ENCODE data around the gene SULT2B1. TPM values are rescaled to one million over a fixed set of nuclear protein-coding genes. Genes with fewer than 3 reads are reported as not detected.
A peak's percentile ranks its signal among the peaks of the same experiment; 100 is the strongest.

SULT2B1 gene
- total RNA-seq, 1 donor from 2014 or later: 1.6 TPM

DNA sequence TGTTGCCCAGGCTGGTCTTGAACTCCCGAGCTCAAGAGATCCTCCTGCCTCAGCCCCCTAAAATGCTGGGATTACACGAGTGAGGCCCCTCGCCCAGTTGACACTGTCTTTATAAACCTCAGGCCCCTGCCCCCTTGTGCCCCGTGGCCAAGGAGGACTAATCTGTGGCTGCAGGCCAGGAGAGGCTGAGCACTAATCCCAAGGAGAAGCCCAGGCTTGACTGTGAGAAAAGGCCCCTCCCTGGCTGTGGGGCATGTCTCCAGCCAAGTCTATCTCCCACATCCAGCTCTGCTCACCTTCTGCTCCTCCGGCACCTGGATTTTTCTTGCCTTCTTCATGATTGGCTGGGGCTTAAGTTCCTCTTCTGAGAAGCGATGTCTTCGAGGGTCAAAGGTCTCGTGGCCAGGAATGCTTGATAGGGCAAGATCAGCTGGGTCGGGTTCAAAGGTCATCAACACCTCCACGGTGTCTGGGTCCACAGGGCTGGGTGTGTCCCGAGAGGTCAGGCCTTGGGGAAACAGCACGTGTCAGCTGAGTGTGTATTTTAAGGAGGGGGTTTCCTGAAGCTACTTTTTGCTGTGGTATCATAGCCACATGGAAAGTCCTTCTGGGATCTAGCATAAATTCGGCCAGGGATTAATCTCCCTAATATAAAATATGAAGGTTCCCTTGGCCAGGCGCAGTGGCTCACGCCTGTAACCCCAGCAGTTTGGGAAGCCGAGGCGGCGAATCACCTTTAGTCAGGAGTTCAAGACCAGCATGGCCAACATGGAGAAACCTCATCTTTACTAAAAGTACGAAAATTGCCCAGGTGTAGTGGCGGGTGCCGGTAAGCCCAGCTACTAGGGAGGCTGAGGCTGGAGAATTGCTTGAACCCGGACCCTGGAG lies 81.4 kb downstream of the SULT2B1 start:
- Mint-ChIP-seq H3K36me3 (peaks cover 4% of the 10 kb centered on the region), H3K4me3 (peak overlapping the region; percentile 88), H3K27me3 (ENCODE audit: insufficient read depth, low read depth) (peaks cover 8% of the 10 kb centered on the region), H3K4me1 (peaks cover 62% of the 10 kb centered on the region), H3K9me3 (no peaks in the 10 kb centered on the region), H3K27ac (no peak overlapping the region)
- Histone ChIP-seq H2AFZ (replicated peaks) (no peak overlapping the region), H3K27me3 (no peaks in the 10 kb centered on the region), H3K4me1 (peaks cover 24% of the 10 kb centered on the region), H3K79me2 (ENCODE audit: low read depth) (peaks cover 10% of the 10 kb centered on the region), H3F3A (ENCODE audit: low read depth) (peaks cover 69% of the 10 kb centered on the region), H3K4me3 (no peak overlapping the region), H3K27ac (no peak overlapping the region), H3K36me3 (no peaks in the 10 kb centered on the region), H3K9me3 (ENCODE audit: low read depth) (no peaks in the 10 kb centered on the region), H3K9ac (no peak overlapping the region), H3K4me2 (no peak overlapping the region), H4K20me1 (ENCODE audit: low read depth) (peaks cover 35% of the 10 kb centered on the region)
- no peak for TF ChIP-seq EZH2 (IDR thresholded peaks at IDR 0.05)
- no peak for TF ChIP-seq EZH2phosphoT487 (IDR thresholded peaks at IDR 0.05)
- TF ChIP-seq, protein P1, sequence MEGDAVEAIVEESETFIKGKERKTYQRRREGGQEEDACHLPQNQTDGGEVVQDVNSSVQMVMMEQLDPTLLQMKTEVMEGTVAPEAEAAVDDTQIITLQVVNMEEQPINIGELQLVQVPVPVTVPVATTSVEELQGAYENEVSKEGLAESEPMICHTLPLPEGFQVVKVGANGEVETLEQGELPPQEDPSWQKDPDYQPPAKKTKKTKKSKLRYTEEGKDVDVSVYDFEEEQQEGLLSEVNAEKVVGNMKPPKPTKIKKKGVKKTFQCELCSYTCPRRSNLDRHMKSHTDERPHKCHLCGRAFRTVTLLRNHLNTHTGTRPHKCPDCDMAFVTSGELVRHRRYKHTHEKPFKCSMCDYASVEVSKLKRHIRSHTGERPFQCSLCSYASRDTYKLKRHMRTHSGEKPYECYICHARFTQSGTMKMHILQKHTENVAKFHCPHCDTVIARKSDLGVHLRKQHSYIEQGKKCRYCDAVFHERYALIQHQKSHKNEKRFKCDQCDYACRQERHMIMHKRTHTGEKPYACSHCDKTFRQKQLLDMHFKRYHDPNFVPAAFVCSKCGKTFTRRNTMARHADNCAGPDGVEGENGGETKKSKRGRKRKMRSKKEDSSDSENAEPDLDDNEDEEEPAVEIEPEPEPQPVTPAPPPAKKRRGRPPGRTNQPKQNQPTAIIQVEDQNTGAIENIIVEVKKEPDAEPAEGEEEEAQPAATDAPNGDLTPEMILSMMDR (IDR thresholded peaks at IDR 0.05): no peak
- no peak for DNase-seq (ENCODE audit: low spot score)

DNA sequence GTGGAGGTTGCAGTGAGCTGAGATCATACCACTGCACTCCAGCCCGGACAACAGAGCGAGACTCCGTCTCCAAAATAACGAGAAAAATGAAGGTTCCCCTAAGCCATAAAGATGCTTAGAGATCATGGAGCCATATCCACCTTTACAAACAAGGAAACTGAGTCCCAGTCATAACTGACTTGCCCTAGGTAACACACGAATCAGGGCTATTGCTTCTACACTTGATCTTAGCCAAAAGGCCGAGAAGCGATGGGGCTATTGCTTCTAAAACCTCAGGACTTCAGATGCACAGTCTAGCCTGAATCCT lies 82.0 kb downstream of the SULT2B1 start:
- DNase-seq (ENCODE audit: low spot score): no peak
- Mint-ChIP-seq H3K4me1 (peaks cover 68% of the 10 kb centered on the region), H3K27me3 (ENCODE audit: insufficient read depth, low read depth) (peaks cover 8% of the 10 kb centered on the region), H3K36me3 (peaks cover 7% of the 10 kb centered on the region), H3K27ac (no peak overlapping the region), H3K9me3 (no peaks in the 10 kb centered on the region), H3K4me3 (peak overlapping the region; percentile 88)
- Histone ChIP-seq H3K4me3 (peak overlapping the region; percentile 23), H3F3A (ENCODE audit: low read depth) (peaks cover 69% of the 10 kb centered on the region), H3K9ac (no peak overlapping the region), H3K27me3 (no peaks in the 10 kb centered on the region), H3K27ac (no peak overlapping the region), H3K79me2 (ENCODE audit: low read depth) (peaks cover 10% of the 10 kb centered on the region), H3K4me1 (peaks cover 28% of the 10 kb centered on the region), H3K9me3 (ENCODE audit: low read depth) (no peaks in the 10 kb centered on the region), H3K36me3 (no peaks in the 10 kb centered on the region), H3K4me2 (peak overlapping the region; percentile 98), H4K20me1 (ENCODE audit: low read depth) (peaks cover 35% of the 10 kb centered on the region), H2AFZ (replicated peaks) (no peak overlapping the region)
- no peak for TF ChIP-seq EZH2phosphoT487 (IDR thresholded peaks at IDR 0.05)
- TF ChIP-seq, protein P1 (IDR thresholded peaks at IDR 0.05): no peak
- TF ChIP-seq EZH2 (IDR thresholded peaks at IDR 0.05): no peak

DNA sequence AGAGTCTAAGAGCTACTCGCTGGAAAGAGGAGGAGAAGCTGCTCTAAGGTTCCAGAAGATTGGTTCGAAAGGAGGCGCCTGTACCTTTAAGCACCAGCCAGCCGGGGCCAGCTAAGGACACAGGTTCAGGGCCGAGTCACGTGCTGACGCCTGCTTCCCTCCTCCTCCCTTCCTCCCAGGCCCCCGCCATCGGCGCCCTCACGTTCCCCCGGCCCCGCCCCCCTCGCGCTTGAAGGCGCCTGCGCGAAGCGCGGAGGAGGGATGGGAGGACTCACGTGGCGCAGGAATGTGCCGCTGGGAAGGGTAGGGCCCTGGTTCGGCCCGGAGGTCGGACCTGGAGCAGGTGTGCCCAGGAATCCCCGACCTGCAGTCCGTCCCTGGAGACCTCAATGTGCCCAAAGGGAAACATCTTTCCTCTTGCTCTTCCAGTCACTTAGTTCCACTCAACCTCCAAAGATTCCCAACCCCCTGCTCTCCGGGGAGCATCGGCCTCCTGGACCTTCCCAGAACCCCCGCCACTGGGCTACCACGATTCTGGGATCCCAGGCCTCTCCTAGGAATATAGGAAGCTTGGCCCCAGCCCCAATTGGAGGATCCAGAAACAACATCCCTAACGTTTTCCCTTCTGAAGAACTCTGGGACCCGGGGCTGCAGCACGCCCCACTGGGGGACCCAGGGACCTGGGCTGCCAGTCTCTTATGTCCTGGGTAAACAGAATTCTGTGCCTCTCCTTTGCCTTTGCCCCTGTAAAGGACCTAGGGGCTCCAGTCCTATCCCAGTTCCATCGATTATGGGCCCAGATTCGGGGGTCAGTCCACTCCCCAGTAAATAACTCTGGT lies 82.7 kb downstream of the SULT2B1 start:
- Histone ChIP-seq H3F3A (ENCODE audit: low read depth) (peaks cover 68% of the 10 kb centered on the region), H3K36me3 (no peaks in the 10 kb centered on the region), H3K27me3 (no peaks in the 10 kb centered on the region), H3K79me2 (ENCODE audit: low read depth) (peaks cover 10% of the 10 kb centered on the region), H3K27ac (no peak overlapping the region), H2AFZ (replicated peaks) (no peak overlapping the region), H3K9ac (no peak overlapping the region), H3K4me2 (peak overlapping the region; percentile 98), H3K4me3 (peak overlapping the region; percentile 87), H3K9me3 (ENCODE audit: low read depth) (no peaks in the 10 kb centered on the region), H3K4me1 (peaks cover 28% of the 10 kb centered on the region), H4K20me1 (ENCODE audit: low read depth) (peaks cover 31% of the 10 kb centered on the region)
- peaks cover 8% of the 10 kb centered on the region for H3K27me3 Mint-ChIP-seq (ENCODE audit: insufficient read depth, low read depth)
- no peaks in the 10 kb centered on the region for H3K9me3 Mint-ChIP-seq
- H3K4me1 Mint-ChIP-seq: peaks cover 71% of the 10 kb centered on the region
- TF ChIP-seq, protein P1 (IDR thresholded peaks at IDR 0.05): no peak
- TF ChIP-seq EZH2 (IDR thresholded peaks at IDR 0.05): no peak
- TF ChIP-seq EZH2phosphoT487 (IDR thresholded peaks at IDR 0.05): no peak
- peak overlapping the region; percentile 88 for H3K4me3 Mint-ChIP-seq
- DNase-seq (ENCODE audit: low spot score): peak; percentile 96
- H3K36me3 Mint-ChIP-seq: peaks cover 9% of the 10 kb centered on the region
- peak overlapping the region; percentile 69 for H3K27ac Mint-ChIP-seq
